ENCODE measurements around the gene FGF7. TPM values are rescaled to one million over a fixed set of nuclear protein-coding genes. Genes with fewer than 3 reads are reported as not detected.

The FGF7 gene
- total RNA-seq, 2 donors from 2014 or later, result 9.9 to 18.5 TPM

DNA sequence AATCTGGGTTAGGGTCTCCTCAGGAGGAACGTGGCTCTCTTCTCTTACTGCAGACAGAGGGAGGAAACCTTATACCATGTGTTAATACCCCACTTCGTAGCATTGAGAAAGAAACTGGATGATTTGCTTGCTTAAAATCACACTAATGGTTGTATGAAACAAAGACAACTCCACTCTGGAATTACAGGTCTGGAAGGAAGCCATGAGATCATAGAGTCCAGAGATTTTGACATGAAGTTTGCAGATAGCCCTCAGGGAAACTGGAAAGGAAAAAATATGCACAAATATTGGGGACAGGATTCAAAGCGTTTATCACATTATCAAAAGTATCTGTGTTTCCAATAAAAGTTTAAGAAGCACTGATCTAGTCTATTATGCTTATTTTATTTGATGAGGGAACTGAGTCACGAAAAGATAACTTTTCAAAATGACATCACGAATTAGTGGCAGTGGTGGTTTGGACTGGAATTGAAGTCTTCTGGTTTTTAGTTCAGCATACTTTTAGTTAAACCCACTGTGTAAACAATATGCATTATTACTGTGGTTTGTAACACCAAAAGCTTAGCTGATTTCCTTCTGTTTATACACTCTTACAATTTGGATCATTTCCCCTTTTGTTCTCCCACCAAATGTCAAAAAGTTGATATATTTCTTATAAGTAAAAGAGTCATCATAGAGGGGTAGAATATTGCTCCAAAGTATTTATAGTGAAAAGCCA is 16.8 kb downstream of the FGF7 start:
- Histone ChIP-seq H3K36me3 (replicated peaks in 1 of 2; ENCODE audit: insufficient read depth in 1 of 2, low read depth in 2 of 2) (no peaks in the 10 kb centered on the region), H3K4me3 (no peak overlapping the region), H3K27me3 (no peaks in the 10 kb centered on the region), H3K9me3 (no peaks in the 10 kb centered on the region), H3K27ac (no peak overlapping the region), H3K4me1 (peaks cover 4% of the 10 kb centered on the region)
- DNase-seq (no peak), ATAC-seq (no peak)
- TF ChIP-seq, protein P1, sequence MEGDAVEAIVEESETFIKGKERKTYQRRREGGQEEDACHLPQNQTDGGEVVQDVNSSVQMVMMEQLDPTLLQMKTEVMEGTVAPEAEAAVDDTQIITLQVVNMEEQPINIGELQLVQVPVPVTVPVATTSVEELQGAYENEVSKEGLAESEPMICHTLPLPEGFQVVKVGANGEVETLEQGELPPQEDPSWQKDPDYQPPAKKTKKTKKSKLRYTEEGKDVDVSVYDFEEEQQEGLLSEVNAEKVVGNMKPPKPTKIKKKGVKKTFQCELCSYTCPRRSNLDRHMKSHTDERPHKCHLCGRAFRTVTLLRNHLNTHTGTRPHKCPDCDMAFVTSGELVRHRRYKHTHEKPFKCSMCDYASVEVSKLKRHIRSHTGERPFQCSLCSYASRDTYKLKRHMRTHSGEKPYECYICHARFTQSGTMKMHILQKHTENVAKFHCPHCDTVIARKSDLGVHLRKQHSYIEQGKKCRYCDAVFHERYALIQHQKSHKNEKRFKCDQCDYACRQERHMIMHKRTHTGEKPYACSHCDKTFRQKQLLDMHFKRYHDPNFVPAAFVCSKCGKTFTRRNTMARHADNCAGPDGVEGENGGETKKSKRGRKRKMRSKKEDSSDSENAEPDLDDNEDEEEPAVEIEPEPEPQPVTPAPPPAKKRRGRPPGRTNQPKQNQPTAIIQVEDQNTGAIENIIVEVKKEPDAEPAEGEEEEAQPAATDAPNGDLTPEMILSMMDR (IDR thresholded peaks at IDR 0.05), result no peak
- no peak for TF ChIP-seq POLR2A (IDR thresholded peaks at IDR 0.05)
- intact Hi-C loops (cut with DNase I), result no loop called here
- WGBS, 2 donors, result 67 to 68% methylated on average over 5 of the region's 5 CpGs

DNA sequence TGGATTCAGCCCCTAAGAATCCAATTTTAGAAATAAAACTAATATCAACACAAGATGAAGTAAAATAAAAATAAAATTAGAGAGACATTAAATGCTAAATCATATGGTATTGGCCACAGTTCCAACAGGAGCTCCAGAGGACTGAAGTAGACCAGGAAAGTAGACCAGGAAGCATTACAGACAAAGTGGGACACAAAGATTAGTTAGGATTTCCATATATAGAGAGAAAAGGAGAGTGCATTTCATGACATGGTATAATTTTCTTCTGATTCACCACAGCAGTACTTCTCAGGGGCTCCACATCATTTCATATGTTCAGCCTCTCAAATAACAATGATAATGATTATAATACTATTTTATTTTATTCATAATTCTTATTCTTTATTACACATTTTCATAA is 18.3 kb downstream of the FGF7 start:
- Histone ChIP-seq H3K27ac (no peak overlapping the region), H3K27me3 (no peaks in the 10 kb centered on the region), H3K4me1 (no peaks in the 10 kb centered on the region), H3K4me3 (no peak overlapping the region), H3K36me3 (replicated peaks in 1 of 2; ENCODE audit: insufficient read depth in 1 of 2, low read depth in 2 of 2) (no peaks in the 10 kb centered on the region), H3K9me3 (no peaks in the 10 kb centered on the region)
- no peak for TF ChIP-seq POLR2A (IDR thresholded peaks at IDR 0.05)
- TF ChIP-seq, protein P1 (IDR thresholded peaks at IDR 0.05), result no peak
- ATAC-seq, result no peak
- DNase-seq, result no peak
- intact Hi-C loops (cut with DNase I), result no loop called here

DNA sequence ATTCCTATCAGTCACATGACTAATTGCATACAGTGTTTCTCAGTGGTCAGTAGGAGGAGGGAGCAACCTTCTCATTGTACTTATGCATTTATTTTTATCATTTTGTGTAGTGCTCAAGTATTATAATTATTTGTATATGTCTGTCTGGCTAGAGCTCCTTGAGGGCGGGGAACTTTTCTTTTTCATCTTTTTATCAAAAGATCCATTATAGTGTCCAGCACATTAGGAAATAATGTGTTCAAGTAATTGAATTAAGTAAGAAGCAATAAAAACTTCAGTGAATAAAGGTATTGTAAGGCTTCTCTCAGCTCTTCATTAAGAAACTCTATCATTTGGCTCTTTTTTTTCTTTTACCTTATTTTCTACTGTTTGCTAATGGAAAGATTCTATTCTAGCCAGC is 18.8 kb downstream of the FGF7 start:
- H3K27me3 ChIP-seq, result no peaks in the 10 kb centered on the region
- no peak overlapping the region for H3K4me3 ChIP-seq
- DNase-seq, result no peak
- ATAC-seq, result no peak
- H3K4me1 ChIP-seq, result no peaks in the 10 kb centered on the region
- no peaks in the 10 kb centered on the region for H3K9me3 ChIP-seq
- H3K27ac ChIP-seq, result no peak overlapping the region
- TF ChIP-seq, protein P1 (IDR thresholded peaks at IDR 0.05), result no peak
- no peak for TF ChIP-seq POLR2A (IDR thresholded peaks at IDR 0.05)
- WGBS, 2 donors, result 89 to 94% methylated on average over 1 of the region's 1 CpG
- H3K36me3 ChIP-seq (replicated peaks in 1 of 2; ENCODE audit: insufficient read depth in 1 of 2, low read depth in 2 of 2), result no peaks in the 10 kb centered on the region
- intact Hi-C loops (cut with DNase I), result no loop called here

DNA sequence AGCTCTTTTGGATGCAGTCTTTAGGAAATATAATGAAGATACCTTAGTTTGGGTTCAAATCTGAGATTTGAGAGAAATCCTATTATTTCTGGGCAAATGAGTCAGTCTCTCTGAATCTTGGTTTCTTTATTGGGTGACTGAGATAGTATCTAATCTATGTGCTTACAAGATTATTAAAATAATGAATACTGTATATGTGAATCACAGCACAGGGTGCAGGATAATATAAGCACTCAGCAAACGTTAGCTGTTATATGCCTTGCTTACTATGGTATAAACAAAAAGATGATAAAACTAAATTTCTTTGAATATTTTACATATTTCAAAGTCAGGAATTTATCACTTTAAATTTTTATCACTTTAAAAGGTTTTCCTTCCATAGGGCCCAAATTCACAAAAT is 29.6 kb downstream of the FGF7 start:
- no peaks in the 10 kb centered on the region for H3K36me3 ChIP-seq (replicated peaks in 1 of 2; ENCODE audit: insufficient read depth in 1 of 2, low read depth in 2 of 2)
- H3K9me3 ChIP-seq, result no peaks in the 10 kb centered on the region
- no peaks in the 10 kb centered on the region for H3K4me1 ChIP-seq
- H3K27me3 ChIP-seq, result no peaks in the 10 kb centered on the region
- H3K27ac ChIP-seq, result no peak overlapping the region
- no peak overlapping the region for H3K4me3 ChIP-seq
- 89% methylated on average over 1 of the region's 1 CpG for WGBS, 2 donors
- no peak for DNase-seq
- intact Hi-C loops (cut with DNase I), result no loop called here
- TF ChIP-seq, protein P1 (IDR thresholded peaks at IDR 0.05), result no peak
- no peak for ATAC-seq

DNA sequence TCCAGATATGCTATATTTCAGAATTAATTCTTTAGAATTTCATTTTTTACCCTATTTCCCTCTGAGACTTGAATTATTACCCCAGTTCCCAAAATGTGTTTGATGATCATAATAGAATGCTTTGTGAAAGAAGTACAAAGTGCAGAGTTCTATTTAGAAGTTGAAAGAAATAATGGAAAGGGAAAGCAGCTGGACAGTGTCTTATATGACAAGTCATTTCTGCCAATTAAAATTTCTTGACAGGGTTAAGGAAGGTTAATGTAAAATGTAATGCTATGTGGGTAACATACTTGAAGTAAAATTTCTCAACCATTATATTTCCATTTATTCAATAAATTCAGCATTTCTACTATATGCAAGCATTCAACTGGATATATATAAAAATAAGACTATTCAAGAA is 33.1 kb downstream of the FGF7 start:
- intact Hi-C loops (cut with DNase I), result no loop called here
- no peak for ATAC-seq

More for the DNA sequence above, 33.1 kb downstream of the FGF7 start:
- Histone ChIP-seq H3K36me3 (replicated peaks in 1 of 2; ENCODE audit: insufficient read depth in 1 of 2, low read depth in 2 of 2) (no peaks in the 10 kb centered on the region), H3K27me3 (no peaks in the 10 kb centered on the region), H3K9me3 (no peaks in the 10 kb centered on the region), H3K4me1 (no peaks in the 10 kb centered on the region), H3K27ac (no peak overlapping the region), H3K4me3 (no peak overlapping the region)
- TF ChIP-seq, protein P1 (IDR thresholded peaks at IDR 0.05), result no peak
- no peak for TF ChIP-seq POLR2A (IDR thresholded peaks at IDR 0.05)
- DNase-seq, result no peak

All from body of pancreas (tissue), 4 donors.